Lower leg skin (tissue), 4 donors: ENCODE measurements around the gene PPM1E. TPM values are rescaled to one million over a fixed set of nuclear protein-coding genes. Genes with fewer than 3 reads are reported as not detected.

Experiments used
- DNase-seq, 2 donors: peaks; one replicate each; pipeline ENCODE4 v3.0.0-alpha.2; 2019; ENCODE audit warnings: low spot score in 2 of 2
- H3K4me3 ChIP-seq: fragments of 200-600 bp; sonication (generic); 2 replicates; pipeline ENCODE4 v1.5.1; 2017; ENCODE audit warnings: mild to moderate bottlenecking, low read depth; ENCODE audit not compliant: poor library complexity, severe bottlenecking
- POLR2A ChIP-seq, 2 donors: fragments of 450-650 bp; IDR thresholded peaks; one replicate each; pipeline ENCODE4 v1.6.1; 2016 to 2017; ENCODE audit warnings: antibody characterized with exemption in 2 of 2, mild to moderate bottlenecking in 1 of 2, moderate library complexity in 1 of 2
- WGBS, 2 donors: methylation state at CpG; one replicate each; pipeline ENCODE4 v1.1.5; 2018; 5-methylcytosine and 5-hydroxymethylcytosine counted together
- intact Hi-C: fragments of 100-400 bp; cut with DNase I; formaldehyde crosslinking; loops from one replicate; pipeline ENCODE4 v1.15.0; 2023; ENCODE audit warnings: low total_unique reads
- total RNA-seq, 4 donors: library from RNA; depleted of rRNA; stranded (reverse); fragments of >200 nt; gene quantifications; one replicate each; pipeline ENCODE4 v1.1.0, GENCODE V29; 2016
- TF ChIP-seq, protein P1 (sequence below), 3 donors: fragments of 450-650 bp; IDR thresholded peaks; one replicate each; pipeline ENCODE4 v1.5.1; 2016; ENCODE audit warnings: antibody characterized with exemption in 3 of 3, mild to moderate bottlenecking in 3 of 3, moderate library complexity in 2 of 3

The PPM1E gene
- total RNA-seq, 4 donors from 2014 or later: 0.06 to 0.21 (median 0.15) TPM; not detected in 1

DNA sequence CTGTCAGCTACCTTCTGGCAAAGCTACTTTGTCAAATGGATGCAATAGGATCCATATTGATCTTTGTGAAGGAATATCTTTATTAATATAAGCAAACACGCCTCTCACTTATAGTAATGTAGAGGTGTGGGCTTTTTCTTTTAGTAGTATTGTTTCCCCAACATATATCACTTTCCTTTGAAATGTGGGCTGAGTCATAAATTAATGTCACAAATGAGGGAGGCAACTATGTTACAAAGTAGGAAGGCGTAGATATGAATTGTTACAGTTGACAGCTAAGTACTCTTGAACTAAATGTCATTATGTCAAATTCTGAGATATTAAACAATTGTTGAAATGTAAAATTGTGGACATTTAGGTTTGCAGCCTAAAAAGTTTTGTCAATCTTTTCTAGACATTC lies 2.6 kb upstream of the PPM1E start:
- WGBS, 2 donors: 58 to 63% methylated on average over 2 of the region's 2 CpGs
- DNase-seq: no peak
- intact Hi-C loops: no loop called here
- no peak overlapping the region for H3K4me3 ChIP-seq
- no peak for TF ChIP-seq POLR2A (IDR thresholded peaks at IDR 0.05)

DNA sequence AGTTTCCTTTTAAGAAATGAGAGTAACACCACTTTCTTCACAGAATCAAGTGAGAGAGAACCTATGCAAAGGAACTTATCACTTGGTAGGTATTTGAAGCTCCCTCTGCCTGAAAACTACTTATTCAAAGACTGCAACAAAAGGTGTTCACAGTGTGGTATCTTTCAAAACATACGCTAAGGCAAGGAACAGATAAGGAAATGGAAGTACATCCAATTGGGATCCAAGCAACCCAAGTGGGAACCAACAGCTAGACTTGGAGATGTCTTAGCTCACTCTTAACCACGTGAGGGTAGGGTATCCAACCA lies 431 bp upstream of the PPM1E start:
- TF ChIP-seq, protein P1, sequence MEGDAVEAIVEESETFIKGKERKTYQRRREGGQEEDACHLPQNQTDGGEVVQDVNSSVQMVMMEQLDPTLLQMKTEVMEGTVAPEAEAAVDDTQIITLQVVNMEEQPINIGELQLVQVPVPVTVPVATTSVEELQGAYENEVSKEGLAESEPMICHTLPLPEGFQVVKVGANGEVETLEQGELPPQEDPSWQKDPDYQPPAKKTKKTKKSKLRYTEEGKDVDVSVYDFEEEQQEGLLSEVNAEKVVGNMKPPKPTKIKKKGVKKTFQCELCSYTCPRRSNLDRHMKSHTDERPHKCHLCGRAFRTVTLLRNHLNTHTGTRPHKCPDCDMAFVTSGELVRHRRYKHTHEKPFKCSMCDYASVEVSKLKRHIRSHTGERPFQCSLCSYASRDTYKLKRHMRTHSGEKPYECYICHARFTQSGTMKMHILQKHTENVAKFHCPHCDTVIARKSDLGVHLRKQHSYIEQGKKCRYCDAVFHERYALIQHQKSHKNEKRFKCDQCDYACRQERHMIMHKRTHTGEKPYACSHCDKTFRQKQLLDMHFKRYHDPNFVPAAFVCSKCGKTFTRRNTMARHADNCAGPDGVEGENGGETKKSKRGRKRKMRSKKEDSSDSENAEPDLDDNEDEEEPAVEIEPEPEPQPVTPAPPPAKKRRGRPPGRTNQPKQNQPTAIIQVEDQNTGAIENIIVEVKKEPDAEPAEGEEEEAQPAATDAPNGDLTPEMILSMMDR (IDR thresholded peaks at IDR 0.05): no peak
- WGBS, 2 donors: 25 to 29% methylated on average over 2 of the region's 2 CpGs
- H3K4me3 ChIP-seq: no peak overlapping the region
- intact Hi-C loops: no loop called here
- no peak for DNase-seq

DNA sequence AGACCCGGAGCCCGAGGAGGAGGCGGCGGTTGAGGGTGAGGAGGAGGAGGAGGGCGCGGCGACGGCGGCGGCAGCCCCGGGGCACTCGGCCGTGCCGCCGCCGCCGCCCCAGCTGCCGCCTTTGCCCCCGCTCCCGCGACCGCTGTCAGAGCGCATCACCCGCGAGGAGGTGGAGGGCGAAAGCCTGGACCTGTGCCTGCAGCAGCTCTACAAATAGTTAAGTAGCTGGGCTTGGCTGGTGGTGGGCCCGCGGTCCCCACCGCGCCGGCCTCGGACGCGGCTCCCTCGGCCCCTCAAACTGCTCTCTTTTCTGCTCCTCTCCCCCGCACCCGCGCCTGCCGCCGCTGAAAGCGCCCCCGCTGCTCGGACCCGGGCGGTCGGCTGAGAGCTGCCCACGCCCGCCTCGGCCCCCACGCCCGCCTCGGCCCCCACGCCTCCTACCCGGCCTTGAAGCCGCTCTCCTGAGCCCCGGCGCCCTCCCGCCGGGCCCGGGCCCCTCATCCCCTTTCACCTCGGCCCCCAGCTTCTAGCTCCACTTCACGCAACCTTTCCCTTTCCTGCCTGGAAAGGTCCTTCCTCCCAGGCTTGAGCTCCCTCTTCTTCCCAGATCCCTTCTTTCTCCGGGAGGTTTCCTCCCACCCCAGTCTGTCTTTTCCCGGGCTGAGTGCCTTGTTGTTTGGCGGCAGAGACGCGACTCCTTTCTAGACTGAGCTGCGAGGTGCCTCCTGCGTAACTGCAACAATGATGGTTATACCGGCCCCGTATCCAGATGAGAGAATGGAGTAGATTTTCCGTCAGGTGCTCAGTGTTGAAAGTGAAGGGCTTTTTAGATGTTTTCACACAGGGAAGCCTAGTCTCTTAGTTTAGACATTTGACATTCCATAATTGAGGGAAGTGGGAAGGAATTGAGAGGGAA lies 850 bp downstream of the PPM1E start:
- no peak for DNase-seq
- WGBS, 2 donors: 1 to 2% methylated on average over 45 to 59 of the region's 72 CpGs
- peak overlapping the region; percentile 48 for H3K4me3 ChIP-seq
- intact Hi-C loops: no loop called here
- TF ChIP-seq, protein P1 (IDR thresholded peaks at IDR 0.05): no peak
- no peak for TF ChIP-seq POLR2A (IDR thresholded peaks at IDR 0.05)

DNA sequence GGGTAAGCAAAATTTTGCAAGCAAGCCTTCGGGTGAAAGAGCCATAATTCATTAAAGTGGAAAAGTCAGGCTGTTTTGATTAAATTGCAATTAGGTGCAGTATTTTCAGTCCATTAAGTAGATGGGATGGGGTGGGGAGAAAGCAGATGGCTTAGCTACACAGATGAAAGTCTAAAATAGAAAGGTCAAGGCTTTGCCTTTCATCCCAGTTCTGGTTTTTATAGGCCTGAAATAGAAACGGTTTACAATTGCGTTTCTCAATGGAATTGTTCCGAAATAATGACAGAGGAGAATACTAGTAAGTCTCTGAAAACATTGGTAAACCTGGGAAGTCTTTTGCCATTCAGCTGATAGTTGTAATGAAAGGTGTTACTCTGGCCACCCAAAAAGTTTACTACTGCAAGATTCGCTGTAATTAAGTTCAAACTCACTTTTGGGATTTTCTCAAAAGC lies 1.5 kb downstream of the PPM1E start:
- intact Hi-C loops: no loop called here
- TF ChIP-seq POLR2A (IDR thresholded peaks at IDR 0.05): no peak
- TF ChIP-seq, protein P1 (IDR thresholded peaks at IDR 0.05): no peak
- H3K4me3 ChIP-seq: no peak overlapping the region
- no peak for DNase-seq
- 51 to 59% methylated on average over 5 of the region's 5 CpGs for WGBS, 2 donors

DNA sequence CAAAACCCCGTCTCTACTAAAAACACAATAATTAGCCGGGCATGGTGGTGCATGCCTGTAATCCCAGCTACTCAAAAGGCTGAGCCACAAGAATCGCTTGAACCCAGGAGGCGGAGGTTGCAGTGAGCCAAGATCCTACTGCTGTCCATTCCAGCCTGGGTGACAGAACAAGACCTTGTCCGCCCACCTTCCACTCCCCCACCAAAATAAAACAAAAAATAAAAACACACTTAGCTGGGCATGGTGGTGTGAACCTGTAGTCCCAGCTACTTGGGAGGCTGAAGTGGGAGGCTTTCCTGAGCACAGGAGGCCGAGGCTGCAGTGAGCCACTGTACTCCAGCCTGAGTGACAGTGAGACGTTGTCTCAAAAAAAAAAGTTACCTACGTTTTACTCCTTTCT lies 3.2 kb downstream of the PPM1E start:
- intact Hi-C loops: no loop called here
- no peak for DNase-seq
- no peak overlapping the region for H3K4me3 ChIP-seq
- 81 to 88% methylated on average over 8 of the region's 8 CpGs for WGBS, 2 donors
- no peak for TF ChIP-seq POLR2A (IDR thresholded peaks at IDR 0.05)
- TF ChIP-seq, protein P1 (IDR thresholded peaks at IDR 0.05): no peak

DNA sequence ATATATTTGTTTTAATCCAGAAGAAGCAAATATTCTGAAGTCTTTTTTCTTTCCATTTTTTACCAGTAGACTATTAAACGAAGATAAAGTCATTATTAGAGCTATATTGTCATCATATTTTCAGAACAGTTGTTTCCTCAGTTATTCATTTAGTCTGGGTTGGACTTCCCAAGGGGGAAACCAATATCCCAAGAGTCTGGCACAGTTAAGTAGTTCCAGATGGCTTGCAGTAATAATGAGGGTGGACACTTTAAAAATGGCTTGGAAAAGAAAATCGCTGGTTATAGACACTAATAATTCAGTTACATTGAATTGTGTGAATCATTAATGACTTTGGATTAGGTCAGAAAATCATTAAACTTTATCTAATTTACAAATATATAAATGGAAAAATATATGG lies 3.9 kb downstream of the PPM1E start:
- TF ChIP-seq, protein P1 (IDR thresholded peaks at IDR 0.05): no peak
- TF ChIP-seq POLR2A (IDR thresholded peaks at IDR 0.05): no peak
- DNase-seq: no peak
- no peak overlapping the region for H3K4me3 ChIP-seq
- WGBS, 2 donors: 59 to 61% methylated on average over 2 of the region's 2 CpGs
- intact Hi-C loops: no loop called here
